ENCODE data around the gene OTOS.

DNA sequence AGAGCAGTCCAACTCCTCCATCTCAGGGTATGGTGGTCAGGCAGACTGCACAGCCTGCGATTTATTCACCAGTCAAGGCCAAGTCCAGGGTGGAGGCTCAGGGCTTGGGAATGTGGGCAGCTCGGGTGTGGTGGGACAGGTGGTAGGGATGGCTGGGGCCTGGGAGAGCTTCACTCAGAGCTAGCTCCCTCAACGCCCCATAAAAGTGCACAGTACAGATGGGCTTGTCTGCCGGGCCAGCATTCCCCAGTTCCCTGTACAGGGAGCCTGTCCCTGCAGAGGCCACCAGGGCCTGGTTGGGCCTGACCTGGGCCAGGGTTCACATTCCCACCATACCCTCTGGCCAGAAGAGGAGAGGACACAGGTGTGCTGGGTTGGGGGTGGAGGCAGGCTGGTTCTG lies 49.2 kb upstream of the OTOS start:
- TF ChIP-seq, protein P1, sequence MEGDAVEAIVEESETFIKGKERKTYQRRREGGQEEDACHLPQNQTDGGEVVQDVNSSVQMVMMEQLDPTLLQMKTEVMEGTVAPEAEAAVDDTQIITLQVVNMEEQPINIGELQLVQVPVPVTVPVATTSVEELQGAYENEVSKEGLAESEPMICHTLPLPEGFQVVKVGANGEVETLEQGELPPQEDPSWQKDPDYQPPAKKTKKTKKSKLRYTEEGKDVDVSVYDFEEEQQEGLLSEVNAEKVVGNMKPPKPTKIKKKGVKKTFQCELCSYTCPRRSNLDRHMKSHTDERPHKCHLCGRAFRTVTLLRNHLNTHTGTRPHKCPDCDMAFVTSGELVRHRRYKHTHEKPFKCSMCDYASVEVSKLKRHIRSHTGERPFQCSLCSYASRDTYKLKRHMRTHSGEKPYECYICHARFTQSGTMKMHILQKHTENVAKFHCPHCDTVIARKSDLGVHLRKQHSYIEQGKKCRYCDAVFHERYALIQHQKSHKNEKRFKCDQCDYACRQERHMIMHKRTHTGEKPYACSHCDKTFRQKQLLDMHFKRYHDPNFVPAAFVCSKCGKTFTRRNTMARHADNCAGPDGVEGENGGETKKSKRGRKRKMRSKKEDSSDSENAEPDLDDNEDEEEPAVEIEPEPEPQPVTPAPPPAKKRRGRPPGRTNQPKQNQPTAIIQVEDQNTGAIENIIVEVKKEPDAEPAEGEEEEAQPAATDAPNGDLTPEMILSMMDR (IDR thresholded peaks at IDR 0.05) = no peak
- TF ChIP-seq POLR2AphosphoS5 (IDR thresholded peaks at IDR 0.05) = no peak

Data from prostate gland (tissue), 2 donors.